COLO829 (cell line): ENCODE measurements around the gene SPAAR.
"Not testable (repeated sequence)": the region's sequence is repeated elsewhere in the genome, so short reads cannot be mapped to it uniquely, and the experiment has no call there.

Source experiments
- DNase-seq: peaks from one replicate; pipeline ENCODE4 v3.0.0; 2012; ENCODE audit warnings: low spot score

Gene SPAAR

GRCh38 chr9:35904338-35904737, 5.0 kb upstream of the SPAAR start:
- no peak for DNase-seq

GRCh38 chr9:35905051-35905781, 4.1 kb upstream of the SPAAR start:
- no peak for DNase-seq

GRCh38 chr9:35905912-35906679, 3.2 kb upstream of the SPAAR start, which contains the start of gene HRCT1:
Gene HRCT1 (plus strand): TSS chr9:35906202. CDS start chr9:35906288, 86 bp downstream.
- DNase-seq = peak; percentile 88

GRCh38 chr9:35906923-35907699, 2.2 kb upstream of the SPAAR start:
- peak; percentile 49 for DNase-seq

GRCh38 chr9:35907711-35908503, 1.4 kb upstream of the SPAAR start:
- DNase-seq = peak; percentile 92

- DNase-seq = peak; percentile 40
Observed at GRCh38 chr9:35908504-35909125, 675 bp upstream of the SPAAR start.

- DNase-seq = no peak
Observed at GRCh38 chr9:35909687-35910612, 660 bp downstream of the SPAAR start.

- DNase-seq = peak; percentile 75
Observed at GRCh38 chr9:35910613-35911359, 1.5 kb downstream of the SPAAR start.

- DNase-seq = no peak
Observed at GRCh38 chr9:35911690-35912089, 2.4 kb downstream of the SPAAR start.

GRCh38 chr9:35912791-35913400, 3.6 kb downstream of the SPAAR start:
- no peak for DNase-seq

- DNase-seq = not testable (repeated sequence)
Observed at GRCh38 chr9:35913429-35913828, 4.1 kb downstream of the SPAAR start.

- DNase-seq = no peak
Observed at GRCh38 chr9:35914301-35914807, 5.1 kb downstream of the SPAAR start.

- DNase-seq = no peak
Observed at GRCh38 chr9:35915681-35916294, 6.5 kb downstream of the SPAAR start.

- DNase-seq = no peak
Observed at GRCh38 chr9:35917261-35917660, 8.0 kb downstream of the SPAAR start.

- DNase-seq = no peak
Observed at GRCh38 chr9:35918780-35919179, 9.5 kb downstream of the SPAAR start.

GRCh38 chr9:35919212-35920008, 10.1 kb downstream of the SPAAR start:
- DNase-seq = no peak

GRCh38 chr9:35920051-35920620, 10.8 kb downstream of the SPAAR start:
- no peak for DNase-seq
